NCI-H345 (cell line): ENCODE data around the gene SPRR2A.
"Not testable (repeated sequence)": the region's sequence is repeated elsewhere in the genome, so short reads cannot be mapped to it uniquely, and the experiment has no call there.

ENCODE experiments used
- DNase-seq: peaks from one replicate; lab custom pipeline; 2025; lab: John Stamatoyannopoulos, UW

SPRR2A gene

GRCh38 chr1:153024413-153024812 lies 32.9 kb downstream of the SPRR2A start:
- no peak for DNase-seq

GRCh38 chr1:153023109-153023508 lies 34.2 kb downstream of the SPRR2A start:
- DNase-seq: no peak

GRCh38 chr1:153022340-153022739 lies 35.0 kb downstream of the SPRR2A start:
- DNase-seq: not testable (repeated sequence)

- not testable (repeated sequence) for DNase-seq
These were observed 35.5 kb downstream of the SPRR2A start for GRCh38 chr1:153021829-153022228.

GRCh38 chr1:153011235-153011758 lies 46.0 kb downstream of the SPRR2A start:
- not testable (repeated sequence) for DNase-seq
